GM19025 (cell line): ENCODE measurements around the gene CRYBB1.
"Not testable (repeated sequence)": the region's sequence is repeated elsewhere in the genome, so short reads cannot be mapped to it uniquely, and the experiment has no call there.

Source experiments
- ATAC-seq: cut with Tn5 transposase; IDR thresholded peaks from one replicate; pipeline ENCODE4 v1.9.1; 2021; ENCODE audit warnings: mild to moderate bottlenecking, low read depth, moderate library complexity; ENCODE audit not compliant: unreplicated experiment

The CRYBB1 gene

DNA sequence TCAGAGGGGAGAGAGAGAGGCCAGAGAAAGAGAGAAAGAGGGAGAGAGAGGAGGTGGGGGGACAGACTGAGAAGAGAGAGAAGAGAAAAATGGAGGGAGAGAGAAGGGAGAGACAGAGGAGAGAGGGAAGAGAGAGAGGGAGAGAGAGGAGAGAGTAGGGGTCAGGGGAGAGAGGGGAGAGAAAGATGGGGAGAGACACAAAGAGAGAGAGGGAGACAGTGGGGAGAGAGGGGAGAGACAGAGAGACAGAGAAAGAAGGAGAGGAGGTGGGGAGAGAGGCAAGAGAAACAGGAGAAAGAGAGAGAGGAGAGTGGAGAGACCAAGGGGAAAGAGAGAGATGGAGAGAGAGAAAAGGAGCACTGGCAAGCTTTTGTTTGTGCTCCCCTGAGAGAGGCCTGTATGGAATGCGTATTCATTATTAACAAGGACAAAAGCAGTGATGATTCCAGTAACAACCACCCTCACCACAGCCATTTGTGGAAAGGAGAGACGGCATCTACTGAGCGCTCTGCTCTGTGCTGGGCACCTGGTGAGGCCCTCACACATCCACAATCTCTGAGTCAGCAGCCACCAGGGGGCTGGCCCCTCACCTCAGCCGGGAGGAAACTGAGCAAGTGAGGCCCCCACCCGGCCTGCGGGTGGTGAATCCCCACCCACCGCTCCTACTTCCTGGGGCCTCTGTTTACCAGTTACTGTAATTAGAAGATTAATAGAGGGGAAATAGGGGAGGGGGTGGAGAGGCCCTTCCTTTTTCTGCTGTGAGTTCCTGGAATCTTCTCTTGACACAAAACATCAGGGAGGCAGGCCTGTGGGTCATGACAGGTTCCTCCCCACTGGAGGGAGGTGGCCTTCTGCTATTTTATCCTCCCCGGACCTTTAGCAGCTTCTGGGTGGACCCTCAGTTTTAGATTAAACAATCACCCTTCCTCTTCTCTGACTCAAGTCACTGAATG is 24.9 kb upstream of the CRYBB1 start:
- no peak for ATAC-seq

- ATAC-seq = no peak
Measured at GRCh38 chr22:26636296-26636695, 18.5 kb upstream of the CRYBB1 start.

DNA sequence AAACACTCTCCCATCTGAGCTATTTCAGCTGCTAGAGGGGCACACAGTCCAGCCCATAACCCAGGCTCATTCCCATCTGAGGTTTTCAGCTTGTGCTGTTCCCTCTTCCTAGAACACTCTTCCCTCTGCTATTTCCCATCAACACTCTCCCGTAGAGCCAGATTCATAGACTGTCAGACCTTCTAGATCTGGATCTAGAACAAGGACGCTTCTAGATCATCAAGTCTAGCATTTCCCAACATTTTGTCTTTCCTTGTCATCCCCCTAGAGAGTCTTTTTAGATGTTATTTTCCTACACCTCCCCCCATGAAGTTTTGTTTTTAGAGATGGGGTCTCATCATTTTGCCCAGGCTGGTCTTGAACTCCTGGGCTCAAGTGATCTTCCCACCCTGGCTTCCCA is 17.3 kb upstream of the CRYBB1 start:
- no peak for ATAC-seq

DNA sequence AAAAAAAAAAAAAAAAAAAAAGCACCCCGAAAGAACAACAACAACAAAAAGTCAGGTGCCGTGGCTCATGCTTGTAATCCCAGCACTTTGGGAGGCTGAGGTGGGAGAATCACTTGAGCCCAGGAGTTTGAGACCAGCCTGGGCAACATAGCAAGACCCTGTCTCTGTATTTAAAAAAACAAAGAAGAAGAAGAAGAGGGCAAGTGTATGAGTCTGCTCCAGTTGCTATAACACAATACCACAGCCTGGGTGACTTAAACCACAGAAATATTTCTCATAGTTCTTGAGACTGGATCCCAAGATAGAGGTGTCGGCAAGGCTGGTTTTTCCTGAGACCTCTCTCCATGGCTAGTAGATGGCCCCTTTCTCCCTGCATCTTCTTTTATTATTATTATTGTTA is 16.4 kb upstream of the CRYBB1 start:
- no peak for ATAC-seq

- no peak for ATAC-seq
Measured at GRCh38 chr22:26632422-26633155, 14.8 kb upstream of the CRYBB1 start.

DNA sequence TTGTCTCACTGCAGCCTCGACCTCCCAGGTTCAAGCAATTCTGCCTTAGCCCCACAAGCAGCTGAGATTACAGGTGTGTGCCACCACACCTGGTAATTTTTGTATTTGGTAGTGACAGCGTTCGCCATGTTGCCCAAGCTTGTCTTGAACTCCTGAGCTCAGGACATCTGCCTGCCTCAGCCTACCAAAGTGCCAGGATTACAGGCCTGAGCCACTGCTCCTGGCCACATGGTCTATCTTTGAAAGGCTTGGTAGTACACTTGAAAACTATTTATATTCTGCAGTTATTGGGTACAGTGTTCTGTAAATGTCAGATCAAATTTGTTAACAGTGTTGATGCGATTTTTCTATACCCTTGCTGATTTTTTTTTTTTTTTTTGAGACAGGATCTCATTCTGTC is 13.5 kb upstream of the CRYBB1 start:
- ATAC-seq = no peak

DNA sequence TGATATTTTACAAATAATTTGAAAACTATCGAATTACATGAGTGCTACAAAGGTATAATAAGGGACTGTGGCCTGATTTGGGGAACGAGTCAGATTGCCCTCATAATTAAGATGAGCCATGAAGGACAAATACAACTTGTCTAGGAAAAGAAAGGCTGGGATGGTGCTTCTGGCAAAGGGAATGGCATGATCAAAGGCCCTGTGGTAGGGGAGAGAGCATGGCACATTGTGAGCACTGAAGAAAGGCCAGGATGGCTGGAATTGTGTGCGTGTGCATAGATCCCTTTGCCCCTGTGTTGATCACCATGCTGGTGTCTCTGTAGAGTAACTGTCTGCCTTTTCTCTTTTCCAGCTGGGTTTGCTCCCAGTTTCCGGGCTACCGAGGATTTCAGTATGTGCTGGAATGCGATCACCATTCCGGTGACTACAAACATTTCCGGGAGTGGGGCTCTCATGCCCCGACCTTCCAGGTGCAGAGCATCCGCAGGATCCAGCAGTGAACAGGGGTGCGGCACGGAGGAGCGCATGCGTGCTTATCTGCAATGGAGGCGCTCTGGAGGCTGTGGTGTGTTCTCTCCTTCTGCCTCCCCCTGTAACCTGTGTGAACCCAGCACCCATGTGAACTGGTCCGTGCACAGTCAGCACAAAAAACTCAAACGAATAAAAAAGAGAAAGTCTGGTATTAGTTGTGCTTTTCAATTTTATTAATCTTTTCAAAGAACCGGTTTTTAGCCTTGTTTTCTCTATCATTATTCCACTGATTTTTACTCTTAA is 12.3 kb upstream of the CRYBB1 start:
- no peak for ATAC-seq

- ATAC-seq = no peak
Measured at GRCh38 chr22:26624803-26625202, 7.0 kb upstream of the CRYBB1 start.

- no peak for ATAC-seq
Measured at GRCh38 chr22:26623984-26624383, 6.2 kb upstream of the CRYBB1 start.

- no peak for ATAC-seq
Measured at GRCh38 chr22:26621663-26622062, 3.8 kb upstream of the CRYBB1 start, which contains the start of gene CRYBA4. TSS of gene CRYBA4 (plus strand) at chr22:26621963. CDS start at chr22:26622597, 634 bp downstream.

DNA sequence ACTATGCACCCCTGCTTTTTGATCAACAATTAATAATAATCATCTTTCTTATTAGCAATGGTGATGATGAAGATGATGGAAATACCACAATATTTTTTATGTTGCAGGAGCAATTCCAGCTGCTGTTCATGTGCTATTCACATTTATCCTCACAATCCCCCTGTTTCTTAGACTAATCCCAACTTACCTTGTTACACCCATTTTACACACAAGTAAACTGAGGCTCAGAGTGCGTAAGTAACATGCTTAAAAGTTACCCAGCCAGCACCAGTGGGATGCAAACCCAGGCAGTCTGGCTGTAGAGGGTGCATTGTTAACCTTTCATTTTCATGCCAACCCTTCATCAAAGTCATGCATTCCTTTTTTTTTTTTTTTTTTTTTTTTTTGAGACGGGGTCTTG is 2.4 kb upstream of the CRYBB1 start:
- ATAC-seq = no peak

GRCh38 chr22:26619510-26619909 is 1.7 kb upstream of the CRYBB1 start:
- ATAC-seq = no peak

DNA sequence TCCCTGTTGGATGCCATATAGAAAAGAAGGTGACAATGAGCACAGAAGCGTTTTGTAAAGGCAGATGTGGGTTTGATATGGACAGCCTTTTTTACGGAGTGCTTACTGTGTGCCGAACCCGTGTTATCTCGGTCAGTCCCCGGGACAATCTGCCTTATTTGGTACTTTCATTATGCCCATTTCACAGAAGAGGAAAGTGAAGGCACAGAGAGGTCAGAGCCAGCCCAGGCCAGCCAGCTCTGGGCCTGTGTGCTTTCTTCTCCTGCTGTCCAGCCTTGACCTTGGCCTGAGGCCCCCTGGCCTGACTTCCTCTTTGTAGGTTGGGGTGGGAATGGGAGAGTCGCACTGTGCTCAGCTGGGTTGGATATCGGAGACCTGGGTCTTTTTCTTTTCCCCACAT is 628 bp upstream of the CRYBB1 start:
- no peak for ATAC-seq

DNA sequence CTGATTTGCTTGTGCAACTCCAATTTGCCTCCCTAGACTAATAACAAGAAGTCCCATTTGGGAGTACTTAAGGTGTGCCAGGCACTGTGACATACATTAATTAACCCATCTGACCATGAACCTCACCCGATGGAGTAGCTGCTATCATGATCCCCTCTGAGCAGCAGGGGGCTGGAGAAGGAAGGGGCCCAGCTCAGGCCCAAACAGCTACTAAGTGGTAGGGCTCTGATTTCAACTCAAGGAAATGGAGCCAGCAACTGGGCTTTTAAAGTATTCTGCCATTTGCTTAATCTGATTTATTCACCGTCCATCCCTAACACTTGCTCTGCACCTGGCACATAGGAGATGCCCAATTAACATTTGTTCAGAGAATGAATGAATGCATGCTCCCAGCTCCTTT is 1.2 kb downstream of the CRYBB1 start:
- ATAC-seq = no peak

DNA sequence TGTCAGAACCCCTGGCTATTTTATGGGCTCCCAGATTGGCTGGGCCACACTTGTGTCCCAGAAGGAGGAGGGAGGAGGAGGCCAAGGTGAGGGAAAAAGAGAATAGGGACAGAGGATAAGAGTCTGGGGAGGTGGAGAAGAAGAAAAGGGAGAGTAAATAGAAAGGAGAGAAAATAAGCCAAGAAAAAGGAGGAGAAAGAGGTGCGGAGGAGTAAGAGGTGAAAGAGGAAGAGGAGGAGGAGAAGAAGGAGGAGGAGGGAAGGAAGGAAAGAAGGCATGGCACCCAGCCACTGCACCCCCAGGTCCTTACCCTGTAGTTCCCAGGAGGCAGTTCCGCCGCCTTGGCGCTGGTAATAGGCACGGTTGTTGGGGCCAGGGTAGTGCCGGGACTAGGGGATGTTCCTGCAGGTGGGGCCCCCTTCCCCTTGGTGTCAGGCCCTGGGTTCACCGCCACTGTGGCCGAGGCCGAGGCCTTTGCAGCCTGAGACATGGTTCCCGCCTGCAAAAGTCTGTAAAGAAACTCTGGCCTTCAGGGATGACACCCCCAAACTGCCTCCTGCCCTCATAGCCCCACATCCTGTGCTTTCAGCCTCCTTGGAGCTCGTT is 1.9 kb downstream of the CRYBB1 start:
- ATAC-seq = no peak

DNA sequence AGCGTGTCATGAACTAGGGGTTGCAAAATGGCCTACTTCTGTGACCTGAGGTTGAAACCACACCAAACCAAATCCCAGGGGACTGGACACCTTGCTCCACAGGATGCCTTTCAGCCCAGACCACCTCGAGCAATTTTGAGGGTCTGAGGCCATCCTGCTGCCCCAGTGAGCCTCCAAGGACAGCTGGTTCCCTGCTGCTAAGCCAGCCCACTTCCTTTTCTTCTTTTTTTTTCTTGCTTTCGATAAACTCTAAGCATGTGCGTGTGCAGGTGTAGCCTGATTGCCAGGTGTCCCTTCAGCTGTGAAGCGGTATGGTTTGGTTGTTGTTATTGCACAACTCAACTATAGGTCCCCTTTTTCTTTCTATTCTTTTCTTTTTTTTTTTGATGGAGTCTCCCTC is 2.7 kb downstream of the CRYBB1 start:
- peak; percentile 46 for ATAC-seq

DNA sequence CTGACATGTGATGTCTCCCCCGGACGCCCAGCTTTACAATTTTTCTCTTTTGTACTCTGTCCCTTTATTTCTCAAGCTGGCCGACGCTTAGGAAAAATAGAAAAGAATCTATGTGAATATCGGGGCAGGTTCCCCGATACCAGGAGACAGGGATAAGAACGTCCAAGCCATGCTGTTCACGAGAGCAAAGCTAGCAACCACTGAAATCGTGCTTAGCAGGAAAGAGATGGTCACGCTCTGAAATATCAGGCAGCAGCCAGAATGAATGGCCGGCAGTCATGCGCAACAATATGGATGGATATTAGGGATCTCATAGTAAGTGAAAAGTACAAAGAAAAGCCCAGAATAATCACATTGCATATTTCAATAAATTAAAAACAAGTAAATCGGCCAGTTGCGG is 3.5 kb downstream of the CRYBB1 start:
- ATAC-seq = no peak

- ATAC-seq = not testable (repeated sequence)
Measured at GRCh38 chr22:26613753-26614152, 4.1 kb downstream of the CRYBB1 start.

- no peak for ATAC-seq
Measured at GRCh38 chr22:26612652-26613051, 5.2 kb downstream of the CRYBB1 start.

DNA sequence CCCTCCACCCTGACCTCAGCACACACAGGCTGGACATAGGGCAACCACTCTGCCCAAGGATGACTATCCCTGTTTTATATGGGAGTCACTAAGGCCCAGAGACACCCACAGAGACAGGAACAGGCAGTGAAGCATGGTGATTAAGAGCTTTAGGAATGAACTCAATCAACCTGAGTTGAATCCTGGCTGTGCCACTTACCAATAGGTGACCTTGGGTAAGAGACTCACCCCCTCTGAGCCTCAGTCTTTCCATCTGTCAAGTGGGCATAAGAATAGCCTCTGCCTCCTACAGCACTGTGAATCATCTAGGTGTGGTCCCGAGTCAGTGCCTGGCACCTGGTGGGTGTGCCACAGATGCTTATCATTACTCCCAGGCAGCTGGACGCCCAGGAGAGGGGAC is 6.8 kb downstream of the CRYBB1 start:
- ATAC-seq = no peak
